Measurements from ENCODE around the gene NRG2.

DNA sequence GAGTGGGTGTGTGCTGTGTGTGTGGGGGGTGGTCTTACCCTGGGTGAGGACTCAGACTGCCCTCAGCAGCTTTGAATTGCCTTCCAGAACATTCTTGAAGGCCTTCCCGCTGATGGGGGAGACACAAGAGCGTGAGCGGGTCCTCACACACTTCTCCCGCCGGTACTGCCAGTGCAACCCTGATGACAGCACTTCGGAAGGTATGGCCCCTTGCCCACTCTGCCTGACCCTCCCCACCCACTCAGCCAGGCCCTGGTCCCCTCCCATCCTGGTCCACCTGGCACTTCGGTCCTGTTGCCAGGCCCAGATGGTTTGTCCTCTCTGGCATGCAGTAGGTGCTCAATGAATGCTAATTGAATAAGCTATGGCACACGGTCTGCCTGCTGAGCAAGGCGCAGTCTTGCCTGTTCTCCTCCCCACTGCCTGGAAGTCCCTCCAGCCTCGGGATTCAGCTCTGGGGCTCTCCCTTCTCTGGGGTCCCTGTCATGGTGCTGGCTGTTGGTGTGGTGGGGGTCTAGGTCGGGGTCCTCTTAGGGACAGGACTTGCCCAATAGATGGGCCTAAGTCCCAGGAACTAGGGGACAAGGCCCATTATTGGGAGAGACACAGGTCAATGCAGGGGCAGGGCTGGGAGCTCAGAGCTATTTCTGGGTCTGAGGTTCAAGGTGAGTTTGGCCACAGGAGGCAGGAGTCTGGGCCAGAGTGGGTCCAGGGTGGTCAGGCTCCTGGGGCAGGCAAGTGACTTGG is 221.1 kb downstream of the NRG2 start:
- TF ChIP-seq, protein P1, sequence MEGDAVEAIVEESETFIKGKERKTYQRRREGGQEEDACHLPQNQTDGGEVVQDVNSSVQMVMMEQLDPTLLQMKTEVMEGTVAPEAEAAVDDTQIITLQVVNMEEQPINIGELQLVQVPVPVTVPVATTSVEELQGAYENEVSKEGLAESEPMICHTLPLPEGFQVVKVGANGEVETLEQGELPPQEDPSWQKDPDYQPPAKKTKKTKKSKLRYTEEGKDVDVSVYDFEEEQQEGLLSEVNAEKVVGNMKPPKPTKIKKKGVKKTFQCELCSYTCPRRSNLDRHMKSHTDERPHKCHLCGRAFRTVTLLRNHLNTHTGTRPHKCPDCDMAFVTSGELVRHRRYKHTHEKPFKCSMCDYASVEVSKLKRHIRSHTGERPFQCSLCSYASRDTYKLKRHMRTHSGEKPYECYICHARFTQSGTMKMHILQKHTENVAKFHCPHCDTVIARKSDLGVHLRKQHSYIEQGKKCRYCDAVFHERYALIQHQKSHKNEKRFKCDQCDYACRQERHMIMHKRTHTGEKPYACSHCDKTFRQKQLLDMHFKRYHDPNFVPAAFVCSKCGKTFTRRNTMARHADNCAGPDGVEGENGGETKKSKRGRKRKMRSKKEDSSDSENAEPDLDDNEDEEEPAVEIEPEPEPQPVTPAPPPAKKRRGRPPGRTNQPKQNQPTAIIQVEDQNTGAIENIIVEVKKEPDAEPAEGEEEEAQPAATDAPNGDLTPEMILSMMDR (IDR thresholded peaks at IDR 0.05) = no peak
- no peak for TF ChIP-seq POLR2A (IDR thresholded peaks at IDR 0.05)
